Neural cell (in vitro differentiated cells): ENCODE data around the gene ENPP5.

Experiments
- EP300 ChIP-seq: fragments of 450-650 bp; conservative IDR thresholded peaks from 2 replicates; pipeline ENCODE4 v1.6.1; 2014; ENCODE audit warnings: antibody characterized with exemption, mild to moderate bottlenecking, moderate library complexity; ENCODE audit not compliant: poor library complexity, severe bottlenecking
- RAD21 ChIP-seq: fragments of 450-650 bp; conservative IDR thresholded peaks from 2 replicates; pipeline ENCODE4 v1.6.1; 2014; ENCODE audit warnings: antibody characterized with exemption, mild to moderate bottlenecking, moderate library complexity
- TF ChIP-seq, protein P1 (sequence below): fragments of 450-650 bp; IDR thresholded peaks from 2 replicates; pipeline ENCODE4 v1.5.1; 2014; ENCODE audit warnings: antibody characterized with exemption, mild to moderate bottlenecking, moderate library complexity; ENCODE audit not compliant: poor library complexity, severe bottlenecking
- TF ChIP-seq, protein P2 (sequence below): IDR thresholded peaks from 2 replicates; pipeline ENCODE4 v1.6.1; 2012; ENCODE audit warnings: borderline replicate concordance

DNA sequence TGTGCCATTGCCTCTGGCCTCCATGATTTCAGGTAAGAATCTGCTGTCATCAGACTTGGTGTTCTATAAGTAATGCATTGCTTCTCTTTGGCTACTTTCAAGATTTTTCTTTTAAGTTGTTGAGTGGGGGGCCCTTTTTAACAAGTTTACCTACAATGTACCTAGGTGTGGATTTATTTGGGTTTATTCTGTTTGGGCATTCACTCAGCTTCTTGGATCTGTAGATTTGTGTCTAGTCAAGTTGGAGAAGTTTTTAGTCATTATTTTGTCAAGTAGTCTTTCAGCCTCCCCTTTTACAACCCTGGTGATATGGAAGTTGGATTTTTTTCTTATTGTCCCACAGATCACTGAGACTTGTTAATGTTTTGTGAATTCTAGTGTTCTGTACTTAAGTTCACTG is 14.1 kb downstream of the ENPP5 start:
- TF ChIP-seq RAD21 (no peak), EP300 (no peak)
- TF ChIP-seq, protein P1, sequence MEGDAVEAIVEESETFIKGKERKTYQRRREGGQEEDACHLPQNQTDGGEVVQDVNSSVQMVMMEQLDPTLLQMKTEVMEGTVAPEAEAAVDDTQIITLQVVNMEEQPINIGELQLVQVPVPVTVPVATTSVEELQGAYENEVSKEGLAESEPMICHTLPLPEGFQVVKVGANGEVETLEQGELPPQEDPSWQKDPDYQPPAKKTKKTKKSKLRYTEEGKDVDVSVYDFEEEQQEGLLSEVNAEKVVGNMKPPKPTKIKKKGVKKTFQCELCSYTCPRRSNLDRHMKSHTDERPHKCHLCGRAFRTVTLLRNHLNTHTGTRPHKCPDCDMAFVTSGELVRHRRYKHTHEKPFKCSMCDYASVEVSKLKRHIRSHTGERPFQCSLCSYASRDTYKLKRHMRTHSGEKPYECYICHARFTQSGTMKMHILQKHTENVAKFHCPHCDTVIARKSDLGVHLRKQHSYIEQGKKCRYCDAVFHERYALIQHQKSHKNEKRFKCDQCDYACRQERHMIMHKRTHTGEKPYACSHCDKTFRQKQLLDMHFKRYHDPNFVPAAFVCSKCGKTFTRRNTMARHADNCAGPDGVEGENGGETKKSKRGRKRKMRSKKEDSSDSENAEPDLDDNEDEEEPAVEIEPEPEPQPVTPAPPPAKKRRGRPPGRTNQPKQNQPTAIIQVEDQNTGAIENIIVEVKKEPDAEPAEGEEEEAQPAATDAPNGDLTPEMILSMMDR = no peak
- TF ChIP-seq, protein P2, sequence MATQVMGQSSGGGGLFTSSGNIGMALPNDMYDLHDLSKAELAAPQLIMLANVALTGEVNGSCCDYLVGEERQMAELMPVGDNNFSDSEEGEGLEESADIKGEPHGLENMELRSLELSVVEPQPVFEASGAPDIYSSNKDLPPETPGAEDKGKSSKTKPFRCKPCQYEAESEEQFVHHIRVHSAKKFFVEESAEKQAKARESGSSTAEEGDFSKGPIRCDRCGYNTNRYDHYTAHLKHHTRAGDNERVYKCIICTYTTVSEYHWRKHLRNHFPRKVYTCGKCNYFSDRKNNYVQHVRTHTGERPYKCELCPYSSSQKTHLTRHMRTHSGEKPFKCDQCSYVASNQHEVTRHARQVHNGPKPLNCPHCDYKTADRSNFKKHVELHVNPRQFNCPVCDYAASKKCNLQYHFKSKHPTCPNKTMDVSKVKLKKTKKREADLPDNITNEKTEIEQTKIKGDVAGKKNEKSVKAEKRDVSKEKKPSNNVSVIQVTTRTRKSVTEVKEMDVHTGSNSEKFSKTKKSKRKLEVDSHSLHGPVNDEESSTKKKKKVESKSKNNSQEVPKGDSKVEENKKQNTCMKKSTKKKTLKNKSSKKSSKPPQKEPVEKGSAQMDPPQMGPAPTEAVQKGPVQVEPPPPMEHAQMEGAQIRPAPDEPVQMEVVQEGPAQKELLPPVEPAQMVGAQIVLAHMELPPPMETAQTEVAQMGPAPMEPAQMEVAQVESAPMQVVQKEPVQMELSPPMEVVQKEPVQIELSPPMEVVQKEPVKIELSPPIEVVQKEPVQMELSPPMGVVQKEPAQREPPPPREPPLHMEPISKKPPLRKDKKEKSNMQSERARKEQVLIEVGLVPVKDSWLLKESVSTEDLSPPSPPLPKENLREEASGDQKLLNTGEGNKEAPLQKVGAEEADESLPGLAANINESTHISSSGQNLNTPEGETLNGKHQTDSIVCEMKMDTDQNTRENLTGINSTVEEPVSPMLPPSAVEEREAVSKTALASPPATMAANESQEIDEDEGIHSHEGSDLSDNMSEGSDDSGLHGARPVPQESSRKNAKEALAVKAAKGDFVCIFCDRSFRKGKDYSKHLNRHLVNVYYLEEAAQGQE = no peak
